ENCODE results near the gene CYP46A1. TPM values are rescaled to one million over a fixed set of nuclear protein-coding genes. Genes with fewer than 3 reads are reported as not detected.
"Not testable (repeated sequence)": the region's sequence is repeated elsewhere in the genome, so short reads cannot be mapped to it uniquely, and the experiment has no call there.

The CYP46A1 gene
- total RNA-seq, 3 donors from 2014 or later: 0.08 to 0.32 (median 0.14) TPM

- Mint-ChIP-seq H3K27me3 (ENCODE audit: low read depth) (peaks cover 34% of the 10 kb centered on the region), H3K4me1 (ENCODE audit: low read depth) (peaks cover 11% of the 10 kb centered on the region), H3K9me3 (no peaks in the 10 kb centered on the region), H3K36me3 (ENCODE audit: insufficient read depth) (no peaks in the 10 kb centered on the region), H3K4me3 (no peak overlapping the region)
- no peak for DNase-seq
- no peak for ATAC-seq
Measured at GRCh38 chr14:99757331-99758070, 73.4 kb downstream of the CYP46A1 start.

- DNase-seq: no peak
- Mint-ChIP-seq H3K36me3 (ENCODE audit: insufficient read depth) (no peaks in the 10 kb centered on the region), H3K4me3 (no peak overlapping the region), H3K9me3 (no peaks in the 10 kb centered on the region), H3K27me3 (ENCODE audit: low read depth) (peaks cover 29% of the 10 kb centered on the region), H3K4me1 (ENCODE audit: low read depth) (peaks cover 10% of the 10 kb centered on the region)
- peak in 1 of 2 donors; percentile 26 for ATAC-seq
Measured at GRCh38 chr14:99758121-99758821, 74.2 kb downstream of the CYP46A1 start.

GRCh38 chr14:99758872-99759545 lies 74.9 kb downstream of the CYP46A1 start:
- DNase-seq: no peak
- ATAC-seq: no peak
- peaks cover 5% of the 10 kb centered on the region for H3K4me1 Mint-ChIP-seq (ENCODE audit: low read depth)
- no peak overlapping the region for H3K4me3 Mint-ChIP-seq
- H3K36me3 Mint-ChIP-seq (ENCODE audit: insufficient read depth): no peaks in the 10 kb centered on the region
- no peaks in the 10 kb centered on the region for H3K9me3 Mint-ChIP-seq
- peaks cover 22% of the 10 kb centered on the region for H3K27me3 Mint-ChIP-seq (ENCODE audit: low read depth)

GRCh38 chr14:99759546-99759925 lies 75.4 kb downstream of the CYP46A1 start:
- Mint-ChIP-seq H3K36me3 (ENCODE audit: insufficient read depth) (no peaks in the 10 kb centered on the region), H3K9me3 (no peaks in the 10 kb centered on the region), H3K4me1 (ENCODE audit: low read depth) (peaks cover 1% of the 10 kb centered on the region), H3K27me3 (ENCODE audit: low read depth) (peaks cover 18% of the 10 kb centered on the region), H3K4me3 (no peak overlapping the region)
- DNase-seq (no peak), ATAC-seq (no peak)

GRCh38 chr14:99760817-99761216 lies 76.7 kb downstream of the CYP46A1 start:
- no peak overlapping the region for H3K4me3 Mint-ChIP-seq
- no peaks in the 10 kb centered on the region for H3K36me3 Mint-ChIP-seq (ENCODE audit: insufficient read depth)
- no peak for ATAC-seq
- DNase-seq: no peak
- no peaks in the 10 kb centered on the region for H3K9me3 Mint-ChIP-seq
- peaks cover 13% of the 10 kb centered on the region for H3K27me3 Mint-ChIP-seq (ENCODE audit: low read depth)
- no peaks in the 10 kb centered on the region for H3K4me1 Mint-ChIP-seq (ENCODE audit: low read depth)

- not testable (repeated sequence) for H3K36me3 Mint-ChIP-seq (ENCODE audit: insufficient read depth); H3K9me3 Mint-ChIP-seq; H3K27me3 Mint-ChIP-seq (ENCODE audit: low read depth); DNase-seq; H3K4me3 Mint-ChIP-seq; ATAC-seq; H3K4me1 Mint-ChIP-seq (ENCODE audit: low read depth)
Measured at GRCh38 chr14:99762911-99763310, 78.8 kb downstream of the CYP46A1 start.

GRCh38 chr14:99763527-99764221 lies 79.6 kb downstream of the CYP46A1 start:
- ATAC-seq (no peak), DNase-seq (no peak)
- Mint-ChIP-seq H3K27me3 (ENCODE audit: low read depth) (peaks cover 7% of the 10 kb centered on the region), H3K36me3 (ENCODE audit: insufficient read depth) (no peaks in the 10 kb centered on the region), H3K9me3 (no peaks in the 10 kb centered on the region), H3K4me1 (ENCODE audit: low read depth) (no peaks in the 10 kb centered on the region), H3K4me3 (no peak overlapping the region)

GRCh38 chr14:99764222-99764706 lies 80.2 kb downstream of the CYP46A1 start:
- Mint-ChIP-seq H3K4me3 (no peak overlapping the region), H3K9me3 (no peaks in the 10 kb centered on the region), H3K4me1 (ENCODE audit: low read depth) (no peaks in the 10 kb centered on the region), H3K27me3 (ENCODE audit: low read depth) (peaks cover 4% of the 10 kb centered on the region), H3K36me3 (ENCODE audit: insufficient read depth) (no peaks in the 10 kb centered on the region)
- DNase-seq (no peak), ATAC-seq (no peak)

- Mint-ChIP-seq H3K4me1 (ENCODE audit: low read depth) (no peaks in the 10 kb centered on the region), H3K4me3 (no peak overlapping the region), H3K36me3 (ENCODE audit: insufficient read depth) (no peaks in the 10 kb centered on the region), H3K27me3 (ENCODE audit: low read depth) (peaks cover 4% of the 10 kb centered on the region), H3K9me3 (no peaks in the 10 kb centered on the region)
- ATAC-seq: no peak
- DNase-seq: no peak
Measured at GRCh38 chr14:99768381-99768780, 84.3 kb downstream of the CYP46A1 start.

GRCh38 chr14:99769123-99769522 lies 85.0 kb downstream of the CYP46A1 start:
- Mint-ChIP-seq H3K9me3 (no peaks in the 10 kb centered on the region), H3K4me3 (no peak overlapping the region), H3K36me3 (ENCODE audit: insufficient read depth) (no peaks in the 10 kb centered on the region), H3K4me1 (ENCODE audit: low read depth) (no peaks in the 10 kb centered on the region), H3K27me3 (ENCODE audit: low read depth) (peaks cover 4% of the 10 kb centered on the region)
- DNase-seq: no peak
- no peak for ATAC-seq

GRCh38 chr14:99769799-99770198 lies 85.7 kb downstream of the CYP46A1 start:
- no peaks in the 10 kb centered on the region for H3K9me3 Mint-ChIP-seq
- H3K4me1 Mint-ChIP-seq (ENCODE audit: low read depth): no peaks in the 10 kb centered on the region
- H3K36me3 Mint-ChIP-seq (ENCODE audit: insufficient read depth): no peaks in the 10 kb centered on the region
- no peak for ATAC-seq
- DNase-seq: no peak
- H3K4me3 Mint-ChIP-seq: no peak overlapping the region
- peaks cover 10% of the 10 kb centered on the region for H3K27me3 Mint-ChIP-seq (ENCODE audit: low read depth)

- peaks cover 22% of the 10 kb centered on the region for H3K27me3 Mint-ChIP-seq (ENCODE audit: low read depth)
- no peak overlapping the region for H3K4me3 Mint-ChIP-seq
- no peaks in the 10 kb centered on the region for H3K9me3 Mint-ChIP-seq
- DNase-seq: no peak
- ATAC-seq: no peak
- no peaks in the 10 kb centered on the region for H3K36me3 Mint-ChIP-seq (ENCODE audit: insufficient read depth)
- no peaks in the 10 kb centered on the region for H3K4me1 Mint-ChIP-seq (ENCODE audit: low read depth)
Measured at GRCh38 chr14:99772371-99773283, 88.5 kb downstream of the CYP46A1 start.

Data from activated T-cell treated with anti-CD3 and anti-CD28 coated beads, Interleukin-2, amount 50 U/mL, for 4 hours (primary cell).